Natural killer cell (primary cell): ENCODE data around the gene KRT6C. TPM values are rescaled to one million over a fixed set of nuclear protein-coding genes. Genes with fewer than 3 reads are reported as not detected.
"Not testable (repeated sequence)": the region's sequence is repeated elsewhere in the genome, so short reads cannot be mapped to it uniquely, and the experiment has no call there.

Experiments used
- ATAC-seq, 3 donors: fragments of 150-1000 bp in 2 of 3; fragments of 200-7000 bp in 1 of 3; cut with Tn5 transposase; 1 replicate in 1 of 3; 2 replicates in 2 of 3; pipeline ENCODE4 v1.10.0; 2021; ENCODE audit warnings: mild to moderate bottlenecking in 2 of 3, moderate library complexity in 2 of 3
- DNase-seq, 2 donors: peaks; one replicate each; pipeline versions ENCODE4 v3.0.0 to v3.0.0-alpha.2; 2013 to 2021; ENCODE audit warnings: mixed read lengths in 1 of 2
- H3K27ac ChIP-seq: one replicate; pipeline ENCODE4 v1.5.1; 2013; ENCODE audit warnings: mild to moderate bottlenecking, low read length
- H3K27me3 ChIP-seq: one replicate; pipeline ENCODE4 v1.6.1; 2013; ENCODE audit warnings: low read length; ENCODE audit not compliant: control insufficient read depth, insufficient read depth
- H3K36me3 ChIP-seq: one replicate; pipeline ENCODE4 v1.6.1; 2013; ENCODE audit warnings: low read length; ENCODE audit not compliant: control insufficient read depth, insufficient read depth
- H3K4me1 ChIP-seq: one replicate; pipeline ENCODE4 v1.6.1; 2013; ENCODE audit warnings: low read length; ENCODE audit not compliant: control insufficient read depth, insufficient read depth
- H3K4me3 ChIP-seq: one replicate; pipeline ENCODE4 v1.5.1; 2013; ENCODE audit warnings: low read length
- H3K9me3 ChIP-seq: one replicate; pipeline ENCODE4 v1.6.1; 2013; ENCODE audit warnings: low read length; ENCODE audit not compliant: control insufficient read depth, insufficient read depth
- H3K27ac Mint-ChIP-seq, 2 donors: one replicate each; pipeline ENCODE4 v1.8.0; 2022; ENCODE audit warnings: mild to moderate bottlenecking in 2 of 2, mixed read lengths in 2 of 2, moderate library complexity in 1 of 2
- H3K27me3 Mint-ChIP-seq, 2 donors: one replicate each; pipeline ENCODE4 v1.8.0; 2022; ENCODE audit warnings: low read depth in 2 of 2, mixed read lengths in 2 of 2
- H3K36me3 Mint-ChIP-seq: one replicate; pipeline ENCODE4 v1.8.0; 2022; ENCODE audit warnings: mixed read lengths
- H3K4me1 Mint-ChIP-seq, 2 donors: one replicate each; pipeline ENCODE4 v1.8.0; 2022; ENCODE audit warnings: mixed read lengths in 2 of 2
- H3K4me3 Mint-ChIP-seq: one replicate; pipeline ENCODE4 v1.8.0; 2022; ENCODE audit warnings: mild to moderate bottlenecking, moderate library complexity, mixed read lengths
- H3K9me3 Mint-ChIP-seq, 2 donors: one replicate each; pipeline ENCODE4 v1.8.0; 2022; ENCODE audit warnings: mixed read lengths in 2 of 2
- CTCF ChIP-seq: fragments of 200-600 bp; IDR thresholded peaks from one replicate; pipeline ENCODE4 v1.8.0; 2022; ENCODE audit warnings: antibody characterized with exemption
- WGBS: methylation state at CpG from one replicate; pipeline ENCODE4 v1.1.7; 2013; ENCODE audit warnings: missing lambda C conversion rate; ENCODE audit not compliant: insufficient coverage; 5-methylcytosine and 5-hydroxymethylcytosine counted together
- intact Hi-C: fragments of 100-400 bp; cut with micrococcal nuclease; formaldehyde crosslinking; loops from one replicate; pipeline ENCODE4 v1.14.2; 2022
- total RNA-seq, 4 donors: library from RNA; stranded (reverse); fragments of 120-200 nt in 1 of 4; gene quantifications; one replicate each; pipeline versions ENCODE4 v1.2.3 to v1.2.4, GENCODE V29; 2013 to 2022

KRT6C gene
- total RNA-seq, 3 donors from 2014 or later (not counting 1 experiment from before 2014, with no cell fraction given): not detected

GRCh38 chr12:52452101-52452500 is 21.5 kb downstream of the KRT6C start, which contains the start of gene KRT6B:
KRT6B (minus strand) TSS chr12:52452146; CDS start chr12:52452078, 68 bp downstream.
- Mint-ChIP-seq H3K4me3 (no peak within 1 kb of the TSS), H3K9me3 (no peaks in the 10 kb centered on the region), H3K27me3 (peaks cover 8 to 14% of the 10 kb centered on the region in 2 donors), H3K36me3 (no peaks in the 10 kb centered on the region), H3K4me1 (peaks cover 20 to 33% of the 10 kb centered on the region in 2 donors), H3K27ac (no peak within 1 kb of the TSS)
- peaks cover 5% of the 10 kb centered on the region for H3K4me1 ChIP-seq
- no peak for DNase-seq
- H3K9me3 ChIP-seq: no peaks in the 10 kb centered on the region
- H3K36me3 ChIP-seq: no peaks in the 10 kb centered on the region
- H3K27ac ChIP-seq: no peak within 1 kb of the TSS
- no peak for ATAC-seq
- 93% methylated on average over 6 of the region's 6 CpGs for WGBS
- H3K27me3 ChIP-seq: peaks cover 2% of the 10 kb centered on the region
- no peak within 1 kb of the TSS for H3K4me3 ChIP-seq
- intact Hi-C loops: no loop called here
- no peak for TF ChIP-seq CTCF

- peaks cover 12 to 15% of the 10 kb centered on the region in 2 donors for H3K27me3 Mint-ChIP-seq
- no peaks in the 10 kb centered on the region for H3K36me3 ChIP-seq
- no peaks in the 10 kb centered on the region for H3K9me3 ChIP-seq
- H3K27ac Mint-ChIP-seq: no peak overlapping the region
- H3K4me3 ChIP-seq: no peak overlapping the region
- no peaks in the 10 kb centered on the region for H3K36me3 Mint-ChIP-seq
- no peak for TF ChIP-seq CTCF
- no peak overlapping the region for H3K27ac ChIP-seq
- no peak for DNase-seq
- intact Hi-C loops: no loop called here
- H3K4me1 Mint-ChIP-seq: peaks cover 11 to 24% of the 10 kb centered on the region in 2 donors
- no peak for ATAC-seq
- H3K4me1 ChIP-seq: no peaks in the 10 kb centered on the region
- peaks cover 3% of the 10 kb centered on the region for H3K27me3 ChIP-seq
- no peak overlapping the region for H3K4me3 Mint-ChIP-seq
- WGBS: 22% methylated on average over 3 of the region's 3 CpGs
- H3K9me3 Mint-ChIP-seq: no peaks in the 10 kb centered on the region
Measured at GRCh38 chr12:52448228-52448627, 25.4 kb downstream of the KRT6C start.

GRCh38 chr12:52447196-52447595 is 26.4 kb downstream of the KRT6C start:
- H3K9me3 Mint-ChIP-seq, H3K4me3 ChIP-seq, H3K4me1 ChIP-seq, H3K9me3 ChIP-seq, DNase-seq, H3K4me3 Mint-ChIP-seq, ATAC-seq, H3K36me3 Mint-ChIP-seq, H3K36me3 ChIP-seq, H3K27ac ChIP-seq, H3K27me3 ChIP-seq, intact Hi-C loops: not testable (repeated sequence)
- Mint-ChIP-seq H3K4me1 (peaks cover 11 to 24% of the 10 kb centered on the region in 2 donors), H3K27ac (peak overlapping the region in 1 of 2 donors; percentile 32), H3K27me3 (peaks cover 18% of the 10 kb centered on the region in 2 donors)
- WGBS: 93% methylated on average over 11 of the region's 11 CpGs

- peak in 2 of 3 donors; percentile 45 to 49 for ATAC-seq
- Histone ChIP-seq H3K36me3 (no peaks in the 10 kb centered on the region), H3K4me3 (no peak overlapping the region), H3K27ac (no peak overlapping the region), H3K9me3 (no peaks in the 10 kb centered on the region), H3K27me3 (peaks cover 3% of the 10 kb centered on the region), H3K4me1 (no peaks in the 10 kb centered on the region)
- intact Hi-C loops: no loop called here
- WGBS: 55% methylated on average over 6 of the region's 6 CpGs
- Mint-ChIP-seq H3K36me3 (no peaks in the 10 kb centered on the region), H3K27ac (peak overlapping the region in 1 of 2 donors; percentile 32), H3K4me1 (peaks cover 11 to 24% of the 10 kb centered on the region in 2 donors), H3K9me3 (no peaks in the 10 kb centered on the region), H3K4me3 (peak overlapping the region; percentile 17), H3K27me3 (peaks cover 20 to 25% of the 10 kb centered on the region in 2 donors)
- no peak for DNase-seq
- no peak for TF ChIP-seq CTCF
Measured at GRCh38 chr12:52446367-52447045, 27.1 kb downstream of the KRT6C start.
